Choroid plexus epithelial cell (primary cell): ENCODE data around the gene DTX4.

Experiments used
- DNase-seq: peaks from one replicate; pipeline ENCODE4 v3.0.0-alpha.2; 2010; ENCODE audit warnings: low read depth
- H3K4me3 ChIP-seq: 2 replicates; pipeline ENCODE4 v1.5.1; 2011; ENCODE audit warnings: low read depth, mild to moderate bottlenecking, control low read depth, low read length, moderate library complexity
- CTCF ChIP-seq: conservative IDR thresholded peaks from 2 replicates; pipeline ENCODE4 v1.5.1; 2011; ENCODE audit warnings: low read depth, mild to moderate bottlenecking, control low read depth, inconsistent platforms, low read length, moderate library complexity

Gene DTX4

GRCh38 chr11:59192446-59193020 is 20.6 kb downstream of the DTX4 start:
- DNase-seq = no peak
- no peak for TF ChIP-seq CTCF
- no peak overlapping the region for H3K4me3 ChIP-seq

- no peak overlapping the region for H3K4me3 ChIP-seq
- DNase-seq = no peak
- TF ChIP-seq CTCF = no peak
These were observed 21.7 kb downstream of the DTX4 start for GRCh38 chr11:59193587-59194130.

- no peak for DNase-seq
- no peak for TF ChIP-seq CTCF
- no peak overlapping the region for H3K4me3 ChIP-seq
These were observed 23.7 kb downstream of the DTX4 start for GRCh38 chr11:59195586-59195985.

GRCh38 chr11:59196777-59197176 is 24.8 kb downstream of the DTX4 start:
- TF ChIP-seq CTCF = no peak
- H3K4me3 ChIP-seq = no peak overlapping the region
- DNase-seq = no peak

- peak; percentile 27 for DNase-seq
- no peak for TF ChIP-seq CTCF
These were observed 26.1 kb downstream of the DTX4 start for GRCh38 chr11:59197991-59198390.

GRCh38 chr11:59198726-59199125 is 26.8 kb downstream of the DTX4 start:
- no peak overlapping the region for H3K4me3 ChIP-seq
- DNase-seq = no peak
- no peak for TF ChIP-seq CTCF

More at GRCh38 chr11:59197991-59198390, 26.1 kb downstream of the DTX4 start:
- H3K4me3 ChIP-seq = no peak overlapping the region
